DMS 273 (cell line): ENCODE measurements around the gene JAG1.
A peak's percentile ranks its signal among the peaks of the same experiment; 100 is the strongest.
"Not testable (repeated sequence)": the region's sequence is repeated elsewhere in the genome, so short reads cannot be mapped to it uniquely, and the experiment has no call there.

ENCODE experiments used
- DNase-seq: peaks from one replicate; lab custom pipeline; 2025; ENCODE audit not compliant: unreplicated experiment; lab: John Stamatoyannopoulos, UW

Gene JAG1

GRCh38 chr20:10613911-10614310 lies 59.9 kb downstream of the JAG1 start:
- no peak for DNase-seq

- DNase-seq: not testable (repeated sequence)
Measured at GRCh38 chr20:10613426-10613825, 60.4 kb downstream of the JAG1 start.

GRCh38 chr20:10611357-10611756 lies 62.4 kb downstream of the JAG1 start:
- DNase-seq: peak; percentile 49

GRCh38 chr20:10610251-10610650 lies 63.5 kb downstream of the JAG1 start:
- DNase-seq: no peak

- no peak for DNase-seq
Measured at GRCh38 chr20:10609770-10610169, 64.0 kb downstream of the JAG1 start.

- DNase-seq: no peak
Measured at GRCh38 chr20:10609276-10609675, 64.5 kb downstream of the JAG1 start.

- no peak for DNase-seq
Measured at GRCh38 chr20:10605547-10606195, 68.1 kb downstream of the JAG1 start.

GRCh38 chr20:10604865-10605440 lies 68.8 kb downstream of the JAG1 start:
- DNase-seq: no peak

GRCh38 chr20:10603971-10604864 lies 69.6 kb downstream of the JAG1 start:
- DNase-seq: no peak

- DNase-seq: no peak
Measured at GRCh38 chr20:10603378-10603777, 70.4 kb downstream of the JAG1 start.

- DNase-seq: no peak
Measured at GRCh38 chr20:10602221-10602871, 71.5 kb downstream of the JAG1 start.

GRCh38 chr20:10597637-10598036 lies 76.2 kb downstream of the JAG1 start:
- no peak for DNase-seq

- DNase-seq: no peak
Measured at GRCh38 chr20:10596710-10597121, 77.1 kb downstream of the JAG1 start.

- no peak for DNase-seq
Measured at GRCh38 chr20:10595985-10596384, 77.8 kb downstream of the JAG1 start.

GRCh38 chr20:10595266-10595665 lies 78.5 kb downstream of the JAG1 start:
- no peak for DNase-seq

- DNase-seq: no peak
Measured at GRCh38 chr20:10594296-10594868, 79.4 kb downstream of the JAG1 start.

GRCh38 chr20:10591946-10592521 lies 81.8 kb downstream of the JAG1 start:
- no peak for DNase-seq

- no peak for DNase-seq
Measured at GRCh38 chr20:10590950-10591671, 82.7 kb downstream of the JAG1 start.

- DNase-seq: not testable (repeated sequence)
Measured at GRCh38 chr20:10590446-10590845, 83.4 kb downstream of the JAG1 start.
